HepG2 (cell line): ENCODE results near the gene C2. TPM values are rescaled to one million over a fixed set of nuclear protein-coding genes. Genes with fewer than 3 reads are reported as not detected.
A peak's percentile ranks its signal among the peaks of the same experiment; 100 is the strongest.

ENCODE experiments used
- ETV6 ChIP-seq: sonication (generic); formaldehyde crosslinking; conservative IDR thresholded peaks from 2 replicates; pipeline ENCODE4 v1.4.0; 2020; ENCODE audit warnings: missing genetic modification reagents
- GATAD2A ChIP-seq: IDR thresholded peaks from 2 replicates; pipeline ENCODE4 v1.6.1; 2016
- KAT2B ChIP-seq: fragments of 150-350 bp; IDR thresholded peaks from 2 replicates; pipeline ENCODE4 v1.6.1; 2014; ENCODE audit warnings: low read depth, low read length, borderline replicate concordance
- MEIS1 ChIP-seq: sonication (generic); formaldehyde crosslinking; IDR thresholded peaks from 2 replicates; pipeline ENCODE4 v1.9.0; 2021; ENCODE audit warnings: mild to moderate bottlenecking, missing genetic modification reagents, moderate library complexity, borderline replicate concordance
- NBN ChIP-seq: fragments of 450-650 bp; conservative IDR thresholded peaks from 2 replicates; pipeline ENCODE4 v1.6.1; 2017
- NR0B2 ChIP-seq: sonication (generic); formaldehyde crosslinking; IDR thresholded peaks from 2 replicates; pipeline ENCODE4 v1.4.0; 2020; ENCODE audit warnings: mild to moderate bottlenecking, missing genetic modification reagents
- RBFOX2 ChIP-seq: fragments of 200-400 bp; formaldehyde crosslinking; IDR thresholded peaks from 2 replicates; pipeline ENCODE4 v1.6.1; 2017; ENCODE audit warnings: low read depth, mild to moderate bottlenecking, low read length
- RBM22 ChIP-seq: fragments of 200-400 bp; formaldehyde crosslinking; optimal IDR thresholded peaks from 2 replicates; pipeline ENCODE3; 2017; ENCODE audit warnings: mild to moderate bottlenecking, low read length, moderate library complexity
- SNRNP70 ChIP-seq: fragments of 200-400 bp; formaldehyde crosslinking; IDR thresholded peaks from 2 replicates; pipeline ENCODE4 v1.6.1; 2017; ENCODE audit warnings: mild to moderate bottlenecking, low read depth, low read length, moderate library complexity
- SOX6 ChIP-seq, 2 experiments: fragments of 450-650 bp in 1 of 2; sonication (generic) in 1 of 2; formaldehyde crosslinking in 1 of 2; IDR thresholded peaks; 2 replicates each; pipeline versions ENCODE4 v1.4.0 to v1.6.1; 2017 to 2020; ENCODE audit warnings: antibody characterized with exemption in 1 of 2, mild to moderate bottlenecking in 1 of 2, missing genetic modification reagents in 1 of 2
- ZFP36L1 ChIP-seq: sonication (generic); formaldehyde crosslinking; IDR thresholded peaks from 2 replicates; pipeline ENCODE4 v1.8.0; 2022; ENCODE audit warnings: mild to moderate bottlenecking, missing genetic modification reagents, moderate library complexity
- ZNF33B ChIP-seq: sonication (generic); formaldehyde crosslinking; IDR thresholded peaks from 2 replicates; pipeline ENCODE4 v1.5.1; 2020; ENCODE audit warnings: mild to moderate bottlenecking, missing genetic modification reagents
- ZNF496 ChIP-seq: sonication (generic); formaldehyde crosslinking; IDR thresholded peaks from 2 replicates; pipeline ENCODE4 v1.8.1; 2023; ENCODE audit warnings: mild to moderate bottlenecking, moderate library complexity, missing genetic modification reagents; ENCODE audit not compliant: insufficient replicate concordance
- ZNF639 ChIP-seq: conservative IDR thresholded peaks from 2 replicates; pipeline ENCODE4 v1.6.1; 2018; ENCODE audit warnings: missing genetic modification reagents
- ZNF746 ChIP-seq: sonication (generic); formaldehyde crosslinking; IDR thresholded peaks from 2 replicates; pipeline ENCODE4 v1.8.0; 2022; ENCODE audit warnings: mild to moderate bottlenecking, missing genetic modification reagents
- ZNF788 ChIP-seq: sonication (generic); formaldehyde crosslinking; IDR thresholded peaks from 2 replicates; pipeline ENCODE4 v1.5.0; 2020; ENCODE audit warnings: mild to moderate bottlenecking, missing genetic modification reagents, borderline replicate concordance
- ZNF800 ChIP-seq: sonication (generic); formaldehyde crosslinking; IDR thresholded peaks from 2 replicates; pipeline ENCODE4 v1.4.0; 2020; ENCODE audit warnings: missing genetic modification reagents
- polyA plus RNA-seq, 8 experiments: library from polyadenylated mRNA; depleted of rRNA in 3 of 8; stranded (reverse) in 7 of 8; unstranded in 1 of 8; fragments of >200 nt; fragmentation: Illumina TruSeq in 4 of 8; extraction: Trizol in 4 of 8; gene quantifications; 2 replicates each; pipeline versions ENCODE4 v1.2.1 to v1.2.3, GENCODE V29; 2011 to 2016; ENCODE audit warnings: low read depth in 4 of 8, missing spikeins in 1 of 8, mixed read lengths in 1 of 8; ENCODE audit not compliant: insufficient read depth in 1 of 8
- total RNA-seq, 5 experiments: library from RNA; depleted of rRNA; stranded (reverse); fragments of >200 nt; fragmentation: Illumina TruSeq; extraction: Trizol; gene quantifications; 2 replicates each; pipeline ENCODE4 v1.2.3, GENCODE V29; 2016; ENCODE audit warnings: low read depth in 1 of 5
- TF ChIP-seq, protein P1 (sequence below), 2 experiments: IDR thresholded peaks; 2 replicates each; pipeline ENCODE4 v1.6.1; 2011 to 2012; ENCODE audit warnings: low read length in 2 of 2, borderline replicate concordance in 1 of 2, low read depth in 1 of 2, mild to moderate bottlenecking in 1 of 2, moderate library complexity in 1 of 2
- TF ChIP-seq, protein P2 (sequence below): sonication (generic); formaldehyde crosslinking; conservative IDR thresholded peaks from 2 replicates; pipeline ENCODE4 v1.4.0; 2020; ENCODE audit warnings: missing genetic modification reagents

Gene C2
- total and polyA plus RNA-seq, 2 of the 13 experiments (the other 11 are each of a cell fraction or from before 2014, with no cell fraction given), result 165 to 307 TPM

GRCh38 chr6:31901953-31902643 is 25.4 kb upstream of the C2 start, which contains the start of gene ZBTB12 (continued):
- TF ChIP-seq, protein P1, sequence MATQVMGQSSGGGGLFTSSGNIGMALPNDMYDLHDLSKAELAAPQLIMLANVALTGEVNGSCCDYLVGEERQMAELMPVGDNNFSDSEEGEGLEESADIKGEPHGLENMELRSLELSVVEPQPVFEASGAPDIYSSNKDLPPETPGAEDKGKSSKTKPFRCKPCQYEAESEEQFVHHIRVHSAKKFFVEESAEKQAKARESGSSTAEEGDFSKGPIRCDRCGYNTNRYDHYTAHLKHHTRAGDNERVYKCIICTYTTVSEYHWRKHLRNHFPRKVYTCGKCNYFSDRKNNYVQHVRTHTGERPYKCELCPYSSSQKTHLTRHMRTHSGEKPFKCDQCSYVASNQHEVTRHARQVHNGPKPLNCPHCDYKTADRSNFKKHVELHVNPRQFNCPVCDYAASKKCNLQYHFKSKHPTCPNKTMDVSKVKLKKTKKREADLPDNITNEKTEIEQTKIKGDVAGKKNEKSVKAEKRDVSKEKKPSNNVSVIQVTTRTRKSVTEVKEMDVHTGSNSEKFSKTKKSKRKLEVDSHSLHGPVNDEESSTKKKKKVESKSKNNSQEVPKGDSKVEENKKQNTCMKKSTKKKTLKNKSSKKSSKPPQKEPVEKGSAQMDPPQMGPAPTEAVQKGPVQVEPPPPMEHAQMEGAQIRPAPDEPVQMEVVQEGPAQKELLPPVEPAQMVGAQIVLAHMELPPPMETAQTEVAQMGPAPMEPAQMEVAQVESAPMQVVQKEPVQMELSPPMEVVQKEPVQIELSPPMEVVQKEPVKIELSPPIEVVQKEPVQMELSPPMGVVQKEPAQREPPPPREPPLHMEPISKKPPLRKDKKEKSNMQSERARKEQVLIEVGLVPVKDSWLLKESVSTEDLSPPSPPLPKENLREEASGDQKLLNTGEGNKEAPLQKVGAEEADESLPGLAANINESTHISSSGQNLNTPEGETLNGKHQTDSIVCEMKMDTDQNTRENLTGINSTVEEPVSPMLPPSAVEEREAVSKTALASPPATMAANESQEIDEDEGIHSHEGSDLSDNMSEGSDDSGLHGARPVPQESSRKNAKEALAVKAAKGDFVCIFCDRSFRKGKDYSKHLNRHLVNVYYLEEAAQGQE (IDR thresholded peaks at IDR 0.05; ENCODE audit: borderline replicate concordance in 1 of 2, low read depth in 1 of 2, low read length in 2 of 2), result peak in 1 of 2 experiments; percentile 29; a peak in 1 of 4 replicates
- TF ChIP-seq NBN (no peak), GATAD2A (CRISPR knock-in tag) (no peak; the same call in 1 of the 2 replicates), MEIS1 (CRISPR knock-in tag) (no peak), ETV6 (no peak), ZNF33B (CRISPR knock-in tag) (no peak), NR0B2 (CRISPR knock-in tag) (peak; percentile 52; the same call in 1 of the 2 replicates), ZFP36L1 (CRISPR knock-in tag) (no peak), ZNF639 (no peak), ZNF800 (CRISPR knock-in tag) (no peak), RBM22 (no peak), KAT2B (no peak), RBFOX2 (peak; percentile 92), SNRNP70 (no peak), SOX6 (IDR thresholded peaks at IDR 0.05) (no peak), SOX6 (CRISPR knock-in tag; IDR thresholded peaks at IDR 0.05) (0 out of 2 replicates have a peak, but pooled peaks have one; percentile 8), ZNF746 (peak; percentile 86; the same call in 1 of the 2 replicates), ZNF496 (CRISPR knock-in tag) (no peak), ZNF788 (CRISPR knock-in tag) (peak; percentile 64; the same call in 1 of the 2 replicates)
- TF ChIP-seq, protein P2, sequence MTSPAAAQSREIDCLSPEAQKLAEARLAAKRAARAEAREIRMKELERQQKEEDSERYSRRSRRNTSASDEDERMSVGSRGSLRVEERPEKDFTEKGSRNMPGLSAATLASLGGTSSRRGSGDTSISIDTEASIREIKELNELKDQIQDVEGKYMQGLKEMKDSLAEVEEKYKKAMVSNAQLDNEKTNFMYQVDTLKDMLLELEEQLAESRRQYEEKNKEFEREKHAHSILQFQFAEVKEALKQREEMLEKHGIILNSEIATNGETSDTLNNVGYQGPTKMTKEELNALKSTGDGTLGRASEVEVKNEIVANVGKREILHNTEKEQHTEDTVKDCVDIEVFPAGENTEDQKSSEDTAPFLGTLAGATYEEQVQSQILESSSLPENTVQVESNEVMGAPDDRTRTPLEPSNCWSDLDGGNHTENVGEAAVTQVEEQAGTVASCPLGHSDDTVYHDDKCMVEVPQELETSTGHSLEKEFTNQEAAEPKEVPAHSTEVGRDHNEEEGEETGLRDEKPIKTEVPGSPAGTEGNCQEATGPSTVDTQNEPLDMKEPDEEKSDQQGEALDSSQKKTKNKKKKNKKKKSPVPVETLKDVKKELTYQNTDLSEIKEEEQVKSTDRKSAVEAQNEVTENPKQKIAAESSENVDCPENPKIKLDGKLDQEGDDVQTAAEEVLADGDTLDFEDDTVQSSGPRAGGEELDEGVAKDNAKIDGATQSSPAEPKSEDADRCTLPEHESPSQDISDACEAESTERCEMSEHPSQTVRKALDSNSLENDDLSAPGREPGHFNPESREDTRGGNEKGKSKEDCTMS (CRISPR knock-in tag), result no peak
